Measurements from ENCODE around the gene RCN2. TPM values are rescaled to one million over a fixed set of nuclear protein-coding genes. Genes with fewer than 3 reads are reported as not detected.
"Not testable (repeated sequence)": the region's sequence is repeated elsewhere in the genome, so short reads cannot be mapped to it uniquely, and the experiment has no call there.

RCN2 gene
- total and polyA plus RNA-seq, 2 donors (not counting 1 experiment from before 2014, with no cell fraction given): 46.6 to 106 TPM

DNA sequence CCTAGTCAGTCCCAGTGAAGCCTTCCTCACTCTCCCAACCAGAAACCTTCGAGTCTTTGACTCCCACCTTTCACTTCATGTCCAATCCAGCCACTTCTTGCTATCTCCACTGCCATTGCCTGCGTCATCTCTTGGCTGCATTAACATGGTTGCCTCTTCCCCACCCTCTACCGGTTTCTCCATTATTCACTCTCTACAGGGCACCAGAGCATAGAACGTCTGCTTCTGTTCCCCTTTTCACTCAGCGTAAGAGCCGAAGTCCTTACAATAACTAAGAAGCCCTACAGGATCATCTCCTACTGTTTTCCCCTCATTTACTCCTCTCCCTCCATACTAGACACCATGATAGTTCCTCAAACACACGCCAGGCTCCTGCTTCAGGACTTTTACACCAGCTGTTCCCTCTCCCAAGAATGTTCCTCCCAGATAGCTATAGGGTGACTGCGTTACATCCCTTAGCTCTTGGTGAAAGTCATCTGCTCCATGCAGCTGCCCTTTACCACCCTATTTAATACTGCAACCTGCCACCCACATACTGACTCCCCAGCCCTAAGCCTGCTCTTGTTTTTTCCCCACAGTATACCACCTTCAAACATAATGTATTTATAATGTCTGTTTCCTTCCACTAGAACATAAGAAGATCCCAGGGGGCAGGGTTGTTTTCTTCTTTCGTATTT is 30.9 kb downstream of the RCN2 start:
- H4K20me1 ChIP-seq (ENCODE audit: control insufficient read depth, extremely low read depth, insufficient read depth, low read length): no peaks in the 10 kb centered on the region
- no peak overlapping the region for H3K27ac ChIP-seq (ENCODE audit: insufficient read depth, low read length)
- H3K36me3 ChIP-seq (ENCODE audit: control insufficient read depth, insufficient read depth, low read length): no peaks in the 10 kb centered on the region
- peaks cover 16% of the 10 kb centered on the region for H3K27me3 ChIP-seq (ENCODE audit: control insufficient read depth, insufficient read depth, low read length)
- H3K9me3 ChIP-seq (ENCODE audit: control insufficient read depth, insufficient read depth, low read depth, low read length): no peaks in the 10 kb centered on the region
- H3K4me3 ChIP-seq (replicated peaks in 1 of 4; ENCODE audit: control extremely low read depth in 1 of 4, insufficient read depth in 1 of 4, low read depth in 3 of 4, low read length in 4 of 4): no peak overlapping the region
- no peaks in the 10 kb centered on the region for H3K4me1 ChIP-seq (ENCODE audit: control insufficient read depth, extremely low read depth, insufficient read depth, low read length)
- H2AFZ ChIP-seq (ENCODE audit: low read length): no peak overlapping the region
- H3K4me2 ChIP-seq (ENCODE audit: extremely low read depth, insufficient read depth, low read length): no peak overlapping the region
- H3K9ac ChIP-seq (ENCODE audit: insufficient read depth, low read length): no peak overlapping the region
- TF ChIP-seq EZH2 (IDR thresholded peaks at IDR 0.05; ENCODE audit: low read length, missing control alignments): no peak
- TF ChIP-seq, protein P1, sequence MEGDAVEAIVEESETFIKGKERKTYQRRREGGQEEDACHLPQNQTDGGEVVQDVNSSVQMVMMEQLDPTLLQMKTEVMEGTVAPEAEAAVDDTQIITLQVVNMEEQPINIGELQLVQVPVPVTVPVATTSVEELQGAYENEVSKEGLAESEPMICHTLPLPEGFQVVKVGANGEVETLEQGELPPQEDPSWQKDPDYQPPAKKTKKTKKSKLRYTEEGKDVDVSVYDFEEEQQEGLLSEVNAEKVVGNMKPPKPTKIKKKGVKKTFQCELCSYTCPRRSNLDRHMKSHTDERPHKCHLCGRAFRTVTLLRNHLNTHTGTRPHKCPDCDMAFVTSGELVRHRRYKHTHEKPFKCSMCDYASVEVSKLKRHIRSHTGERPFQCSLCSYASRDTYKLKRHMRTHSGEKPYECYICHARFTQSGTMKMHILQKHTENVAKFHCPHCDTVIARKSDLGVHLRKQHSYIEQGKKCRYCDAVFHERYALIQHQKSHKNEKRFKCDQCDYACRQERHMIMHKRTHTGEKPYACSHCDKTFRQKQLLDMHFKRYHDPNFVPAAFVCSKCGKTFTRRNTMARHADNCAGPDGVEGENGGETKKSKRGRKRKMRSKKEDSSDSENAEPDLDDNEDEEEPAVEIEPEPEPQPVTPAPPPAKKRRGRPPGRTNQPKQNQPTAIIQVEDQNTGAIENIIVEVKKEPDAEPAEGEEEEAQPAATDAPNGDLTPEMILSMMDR (conservative IDR thresholded peaks at IDR 0.05 in 1 of 2, IDR thresholded peaks at IDR 0.05 in 1 of 2; ENCODE audit: low read depth in 1 of 2, low read length in 2 of 2): no peak
- no peaks in the 10 kb centered on the region for H3K79me2 ChIP-seq (ENCODE audit: control insufficient read depth, insufficient read depth, low read length)
- DNase-seq (ENCODE audit: low read depth in 2 of 2): no peak

DNA sequence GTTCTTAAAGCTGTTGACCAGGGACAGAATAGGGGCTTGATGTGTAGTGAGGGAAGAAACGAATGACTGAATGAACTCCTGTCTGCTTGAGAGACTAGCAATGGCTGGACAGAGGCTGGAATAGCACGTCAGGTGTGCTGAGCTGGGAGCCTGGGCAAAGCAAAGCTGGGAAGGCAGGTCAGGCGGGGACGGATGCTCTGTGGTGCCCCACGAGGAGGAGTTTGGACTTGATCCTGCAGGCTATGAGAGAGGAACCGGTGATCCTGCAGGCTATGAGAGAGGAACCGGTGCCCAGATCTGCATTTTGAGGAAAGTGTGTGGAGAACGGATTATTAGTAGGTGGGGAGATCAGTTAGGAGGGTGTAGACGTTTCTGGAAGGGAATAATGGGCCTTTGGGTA is 32.0 kb downstream of the RCN2 start:
- Histone ChIP-seq H2AFZ (ENCODE audit: low read length) (no peak overlapping the region), H3K9me3 (ENCODE audit: control insufficient read depth, insufficient read depth, low read depth, low read length) (no peaks in the 10 kb centered on the region), H3K27me3 (ENCODE audit: control insufficient read depth, insufficient read depth, low read length) (peaks cover 16% of the 10 kb centered on the region), H4K20me1 (ENCODE audit: control insufficient read depth, extremely low read depth, insufficient read depth, low read length) (no peaks in the 10 kb centered on the region), H3K27ac (ENCODE audit: insufficient read depth, low read length) (no peak overlapping the region), H3K4me1 (ENCODE audit: control insufficient read depth, extremely low read depth, insufficient read depth, low read length) (no peaks in the 10 kb centered on the region), H3K4me2 (ENCODE audit: extremely low read depth, insufficient read depth, low read length) (no peak overlapping the region), H3K9ac (ENCODE audit: insufficient read depth, low read length) (no peak overlapping the region), H3K79me2 (ENCODE audit: control insufficient read depth, insufficient read depth, low read length) (no peaks in the 10 kb centered on the region), H3K36me3 (ENCODE audit: control insufficient read depth, insufficient read depth, low read length) (no peaks in the 10 kb centered on the region), H3K4me3 (replicated peaks in 1 of 4; ENCODE audit: control extremely low read depth in 1 of 4, insufficient read depth in 1 of 4, low read depth in 3 of 4, low read length in 4 of 4) (no peak overlapping the region)
- no peak for DNase-seq (ENCODE audit: low read depth in 2 of 2)
- TF ChIP-seq, protein P1 (conservative IDR thresholded peaks at IDR 0.05 in 1 of 2, IDR thresholded peaks at IDR 0.05 in 1 of 2; ENCODE audit: low read depth in 1 of 2, low read length in 2 of 2): no peak
- no peak for TF ChIP-seq EZH2 (IDR thresholded peaks at IDR 0.05; ENCODE audit: low read length, missing control alignments)

DNA sequence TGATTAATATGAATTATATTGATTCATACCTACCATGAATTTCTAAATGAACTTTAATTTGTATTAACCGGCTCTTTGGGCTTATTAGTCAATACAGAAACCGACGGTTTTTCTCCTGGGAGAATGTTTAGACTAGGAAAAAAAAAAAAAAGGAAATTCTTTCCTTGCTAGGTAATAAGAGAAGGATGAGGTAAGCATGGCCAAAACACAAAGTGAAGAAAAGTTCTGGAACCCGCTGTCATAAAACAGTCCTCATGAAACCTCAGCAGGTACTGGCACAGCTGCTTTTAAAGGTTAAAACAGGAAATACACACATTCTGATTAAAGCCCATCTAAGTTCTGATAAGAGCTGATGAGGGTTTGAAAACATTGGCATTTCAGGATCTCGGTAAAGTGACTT is 32.6 kb downstream of the RCN2 start:
- no peaks in the 10 kb centered on the region for H3K36me3 ChIP-seq (ENCODE audit: control insufficient read depth, insufficient read depth, low read length)
- H3K4me1 ChIP-seq (ENCODE audit: control insufficient read depth, extremely low read depth, insufficient read depth, low read length): no peaks in the 10 kb centered on the region
- peaks cover 16% of the 10 kb centered on the region for H3K27me3 ChIP-seq (ENCODE audit: control insufficient read depth, insufficient read depth, low read length)
- no peak overlapping the region for H3K4me2 ChIP-seq (ENCODE audit: extremely low read depth, insufficient read depth, low read length)
- H3K9ac ChIP-seq (ENCODE audit: insufficient read depth, low read length): no peak overlapping the region
- H3K4me3 ChIP-seq (replicated peaks in 1 of 4; ENCODE audit: control extremely low read depth in 1 of 4, insufficient read depth in 1 of 4, low read depth in 3 of 4, low read length in 4 of 4): no peak overlapping the region
- H3K79me2 ChIP-seq (ENCODE audit: control insufficient read depth, insufficient read depth, low read length): no peaks in the 10 kb centered on the region
- peak in 1 of 2 donors; percentile 49 for DNase-seq (ENCODE audit: low read depth in 2 of 2)
- no peak overlapping the region for H2AFZ ChIP-seq (ENCODE audit: low read length)
- TF ChIP-seq, protein P1 (conservative IDR thresholded peaks at IDR 0.05 in 1 of 2, IDR thresholded peaks at IDR 0.05 in 1 of 2; ENCODE audit: low read depth in 1 of 2, low read length in 2 of 2): no peak
- TF ChIP-seq EZH2 (IDR thresholded peaks at IDR 0.05; ENCODE audit: low read length, missing control alignments): no peak
- H3K9me3 ChIP-seq (ENCODE audit: control insufficient read depth, insufficient read depth, low read depth, low read length): no peaks in the 10 kb centered on the region
- H4K20me1 ChIP-seq (ENCODE audit: control insufficient read depth, extremely low read depth, insufficient read depth, low read length): no peaks in the 10 kb centered on the region
- H3K27ac ChIP-seq (ENCODE audit: insufficient read depth, low read length): no peak overlapping the region

DNA sequence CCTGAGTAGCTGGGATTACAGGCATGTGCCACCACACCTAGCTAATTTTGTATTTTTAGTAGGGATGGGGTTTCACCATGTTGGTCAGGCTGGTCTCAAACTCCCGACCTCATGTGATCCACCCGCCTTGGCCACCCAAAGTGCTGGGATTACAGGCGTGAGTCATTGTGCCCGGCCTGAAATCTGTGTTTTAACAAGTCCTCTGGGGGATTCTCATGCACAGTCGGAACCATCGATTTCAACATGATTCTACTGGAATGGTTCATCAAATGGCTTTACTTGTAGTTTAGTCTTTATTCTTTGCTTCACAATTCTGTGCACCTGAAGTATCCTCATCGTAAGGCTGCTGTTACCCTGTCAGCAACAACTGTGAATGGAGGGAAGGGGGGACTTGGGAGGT is 34.5 kb downstream of the RCN2 start:
- H3K4me2 ChIP-seq (ENCODE audit: extremely low read depth, insufficient read depth, low read length); H4K20me1 ChIP-seq (ENCODE audit: control insufficient read depth, extremely low read depth, insufficient read depth, low read length); H3K27ac ChIP-seq (ENCODE audit: insufficient read depth, low read length); H3K9me3 ChIP-seq (ENCODE audit: control insufficient read depth, insufficient read depth, low read depth, low read length); H3K9ac ChIP-seq (ENCODE audit: insufficient read depth, low read length); H3K4me3 ChIP-seq (replicated peaks in 1 of 4; ENCODE audit: control extremely low read depth in 1 of 4, insufficient read depth in 1 of 4, low read depth in 3 of 4, low read length in 4 of 4); H2AFZ ChIP-seq (ENCODE audit: low read length); H3K36me3 ChIP-seq (ENCODE audit: control insufficient read depth, insufficient read depth, low read length); H3K4me1 ChIP-seq (ENCODE audit: control insufficient read depth, extremely low read depth, insufficient read depth, low read length); H3K79me2 ChIP-seq (ENCODE audit: control insufficient read depth, insufficient read depth, low read length); DNase-seq (ENCODE audit: low read depth in 2 of 2): not testable (repeated sequence)
- peaks cover 16% of the 10 kb centered on the region for H3K27me3 ChIP-seq (ENCODE audit: control insufficient read depth, insufficient read depth, low read length)

All from fibroblast of lung (primary cell).